Trophoblast cell (in vitro differentiated cells and primary cell): ENCODE data around the gene INVS.

ENCODE experiments used
- DNase-seq, 2 donors: peaks; one replicate each; pipeline ENCODE4 v3.0.0-alpha.2; 2016
- H2AFZ ChIP-seq: 2 replicates; pipeline ENCODE4 v1.6.1; 2013; ENCODE audit warnings: low read length, moderate library complexity, mild to moderate bottlenecking; ENCODE audit not compliant: insufficient read depth, poor library complexity
- H2AK5ac ChIP-seq: 2 replicates; pipeline ENCODE4 v1.6.1; 2013; ENCODE audit warnings: mild to moderate bottlenecking, low read length
- H2BK120ac ChIP-seq: 2 replicates; pipeline ENCODE4 v1.6.1; 2013; ENCODE audit warnings: low read length, mild to moderate bottlenecking, moderate library complexity; ENCODE audit not compliant: insufficient read depth, poor library complexity
- H2BK12ac ChIP-seq: 2 replicates; pipeline ENCODE4 v1.6.1; 2013; ENCODE audit warnings: mild to moderate bottlenecking, low read length, moderate library complexity
- H2BK5ac ChIP-seq: 2 replicates; pipeline ENCODE4 v1.6.1; 2013; ENCODE audit warnings: low read length, low read depth, moderate library complexity, mild to moderate bottlenecking; ENCODE audit not compliant: poor library complexity
- H3K14ac ChIP-seq: 2 replicates; pipeline ENCODE4 v1.6.1; 2013; ENCODE audit warnings: mild to moderate bottlenecking, low read length
- H3K18ac ChIP-seq: 2 replicates; pipeline ENCODE4 v1.6.1; 2013; ENCODE audit warnings: mild to moderate bottlenecking, low read length
- H3K23ac ChIP-seq: 2 replicates; pipeline ENCODE4 v1.6.1; 2013; ENCODE audit warnings: low read length
- H3K27ac ChIP-seq: 2 replicates; pipeline ENCODE4 v1.5.1; 2013; ENCODE audit warnings: low read depth, mild to moderate bottlenecking, inconsistent platforms, low read length, moderate library complexity
- H3K27me3 ChIP-seq: 2 replicates; pipeline ENCODE4 v1.6.1; 2013; ENCODE audit warnings: inconsistent platforms, mild to moderate bottlenecking, low read length, moderate library complexity; ENCODE audit not compliant: insufficient read depth
- H3K36me3 ChIP-seq, 2 experiments: 1 replicate in 1 of 2; 2 replicates in 1 of 2; pipeline ENCODE4 v1.6.1; 2013; ENCODE audit warnings: low read length in 2 of 2, mild to moderate bottlenecking in 2 of 2, moderate library complexity in 1 of 2; ENCODE audit not compliant: insufficient read depth in 2 of 2, control insufficient read depth in 1 of 2
- H3K4ac ChIP-seq: 2 replicates; pipeline ENCODE4 v1.6.1; 2013; ENCODE audit warnings: low read depth, mild to moderate bottlenecking, low read length, moderate library complexity
- H3K4me1 ChIP-seq, 2 experiments: 1 replicate in 1 of 2; 2 replicates in 1 of 2; pipeline ENCODE4 v1.6.1; 2013; ENCODE audit warnings: low read length in 2 of 2, mild to moderate bottlenecking in 2 of 2, moderate library complexity in 1 of 2; ENCODE audit not compliant: insufficient read depth in 2 of 2, control insufficient read depth in 1 of 2
- H3K4me2 ChIP-seq: 2 replicates; pipeline ENCODE4 v1.6.1; 2013; ENCODE audit warnings: inconsistent platforms, mild to moderate bottlenecking, low read length, moderate library complexity
- H3K4me3 ChIP-seq: 2 replicates; pipeline ENCODE4 v1.5.1; 2013; ENCODE audit warnings: mild to moderate bottlenecking, low read depth, low read length, inconsistent platforms
- H3K79me1 ChIP-seq: one replicate; pipeline ENCODE4 v1.6.1; 2013; ENCODE audit warnings: low read length
- H3K79me2 ChIP-seq: 2 replicates; pipeline ENCODE4 v1.6.1; 2013; ENCODE audit warnings: low read length, mild to moderate bottlenecking; ENCODE audit not compliant: control insufficient read depth, insufficient read depth, poor library complexity
- H3K9ac ChIP-seq: 2 replicates; pipeline ENCODE4 v1.6.1; 2013; ENCODE audit warnings: mild to moderate bottlenecking, low read length
- H3K9me3 ChIP-seq: 2 replicates; pipeline ENCODE4 v1.6.1; 2013; ENCODE audit warnings: low read depth, mild to moderate bottlenecking, control low read depth, inconsistent platforms, low read length; ENCODE audit not compliant: insufficient read depth
- H4K12ac ChIP-seq: 2 replicates; pipeline ENCODE4 v1.6.1; 2013; ENCODE audit warnings: low read depth, mild to moderate bottlenecking, low read length, moderate library complexity
- H4K8ac ChIP-seq: 2 replicates; pipeline ENCODE4 v1.6.1; 2013; ENCODE audit warnings: low read depth, mild to moderate bottlenecking, low read length, moderate library complexity
- H4K91ac ChIP-seq: one replicate; pipeline ENCODE4 v1.6.1; 2013; ENCODE audit warnings: low read depth, mild to moderate bottlenecking, low read length, moderate library complexity
- WGBS: extraction: QIAGEN DNeasy Blood & Tissue Kit; methylation state at CpG from one replicate; pipeline ENCODE4 v1.1.7; 2013; ENCODE audit warnings: missing lambda C conversion rate; ENCODE audit not compliant: insufficient read length, insufficient coverage; ENCODE audit errors: extremely low coverage; 5-methylcytosine and 5-hydroxymethylcytosine counted together

INVS gene

DNA sequence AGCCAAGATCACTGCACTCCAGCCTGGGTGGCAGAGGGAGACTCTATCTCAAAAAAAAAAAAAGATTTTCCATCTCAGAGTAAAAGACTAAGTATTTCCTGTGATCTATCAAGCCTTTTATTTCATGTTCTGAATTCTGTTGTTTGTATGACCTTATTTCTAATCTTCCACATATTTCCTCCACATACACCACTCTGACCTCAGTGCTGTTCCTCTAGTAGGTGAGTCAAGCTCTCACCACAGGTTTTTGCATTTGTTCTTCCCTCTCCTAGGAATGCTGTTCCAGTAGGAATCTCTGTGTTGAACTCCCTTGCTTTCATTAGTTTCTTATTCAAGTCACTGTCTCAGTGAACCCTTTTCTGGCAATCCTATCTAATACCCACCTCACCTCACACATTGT lies 68.1 kb downstream of the INVS start:
- no peak overlapping the region for H3K18ac ChIP-seq
- H3K23ac ChIP-seq, result no peak overlapping the region
- DNase-seq, result no peak
- no peaks in the 10 kb centered on the region for H3K79me1 ChIP-seq
- H3K4me3 ChIP-seq, result no peak overlapping the region
- no peak overlapping the region for H2BK5ac ChIP-seq
- no peak overlapping the region for H4K8ac ChIP-seq
- H2BK12ac ChIP-seq, result no peak overlapping the region
- H3K36me3 ChIP-seq, result peaks cover 0 to 4% of the 10 kb centered on the region in 2 experiments
- no peaks in the 10 kb centered on the region for H3K27me3 ChIP-seq
- no peak overlapping the region for H3K4ac ChIP-seq
- no peak overlapping the region for H2AFZ ChIP-seq
- H4K91ac ChIP-seq, result no peak overlapping the region
- no peaks in the 10 kb centered on the region for H3K79me2 ChIP-seq
- H3K4me1 ChIP-seq, result no peaks in the 10 kb centered on the region
- no peak overlapping the region for H3K4me2 ChIP-seq
- no peak overlapping the region for H4K12ac ChIP-seq
- H3K14ac ChIP-seq, result no peak overlapping the region
- no peak overlapping the region for H3K9ac ChIP-seq
- no peak overlapping the region for H2AK5ac ChIP-seq
- no peak overlapping the region for H3K27ac ChIP-seq
- no peaks in the 10 kb centered on the region for H3K9me3 ChIP-seq
- H2BK120ac ChIP-seq, result no peak overlapping the region

DNA sequence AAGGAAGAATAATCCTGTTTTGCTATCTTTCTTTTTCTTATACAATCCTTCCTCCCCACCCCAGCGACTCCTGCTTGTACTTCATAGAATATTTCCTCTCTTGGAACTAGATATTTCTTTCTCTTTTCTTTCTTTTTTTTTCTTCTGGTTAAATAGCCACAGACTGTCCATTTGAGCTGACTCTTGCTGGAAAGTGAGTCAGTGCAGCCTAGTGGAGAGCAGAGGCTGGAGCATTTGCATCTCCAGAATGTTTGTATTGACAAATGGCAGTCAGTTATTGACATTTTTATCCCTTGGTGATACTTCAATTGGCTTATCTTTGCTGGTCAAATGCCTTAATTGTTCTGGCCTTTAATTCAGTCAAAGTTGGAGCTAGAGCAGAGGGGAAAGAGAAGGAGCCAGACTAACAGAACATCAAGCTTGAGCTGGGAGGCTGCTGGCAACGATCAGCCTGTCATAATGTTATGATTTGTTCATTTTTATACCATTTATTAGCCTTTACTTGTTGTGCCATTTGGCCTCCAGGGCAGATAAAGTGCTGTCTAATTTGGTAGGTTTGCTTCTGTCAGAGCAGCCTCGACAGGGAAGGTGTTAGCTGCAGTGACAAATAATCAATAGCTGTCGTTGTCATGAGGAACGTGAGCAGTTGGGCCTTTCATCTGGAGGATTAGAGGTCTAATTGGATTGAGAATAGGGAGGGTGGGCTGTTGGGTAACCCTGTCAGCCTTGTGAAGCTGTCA lies 69.0 kb downstream of the INVS start:
- H2BK120ac ChIP-seq, result no peak overlapping the region
- H3K27ac ChIP-seq, result no peak overlapping the region
- no peak overlapping the region for H3K23ac ChIP-seq
- no peak overlapping the region for H3K4ac ChIP-seq
- H3K18ac ChIP-seq, result no peak overlapping the region
- no peak overlapping the region for H2AFZ ChIP-seq
- H3K9me3 ChIP-seq, result no peaks in the 10 kb centered on the region
- H3K4me2 ChIP-seq, result no peak overlapping the region
- H4K91ac ChIP-seq, result no peak overlapping the region
- H3K79me2 ChIP-seq, result no peaks in the 10 kb centered on the region
- no peaks in the 10 kb centered on the region for H3K79me1 ChIP-seq
- no peak overlapping the region for H3K14ac ChIP-seq
- H3K9ac ChIP-seq, result no peak overlapping the region
- H2BK12ac ChIP-seq, result no peak overlapping the region
- H3K4me1 ChIP-seq, result no peaks in the 10 kb centered on the region
- peaks cover 0 to 2% of the 10 kb centered on the region in 2 experiments for H3K36me3 ChIP-seq
- H3K4me3 ChIP-seq, result no peak overlapping the region
- no peak overlapping the region for H4K8ac ChIP-seq
- H4K12ac ChIP-seq, result no peak overlapping the region
- WGBS, result no CpG with 5 or more reads among the region's 5 CpGs
- no peak for DNase-seq
- no peak overlapping the region for H2AK5ac ChIP-seq
- no peak overlapping the region for H2BK5ac ChIP-seq
- no peaks in the 10 kb centered on the region for H3K27me3 ChIP-seq

DNA sequence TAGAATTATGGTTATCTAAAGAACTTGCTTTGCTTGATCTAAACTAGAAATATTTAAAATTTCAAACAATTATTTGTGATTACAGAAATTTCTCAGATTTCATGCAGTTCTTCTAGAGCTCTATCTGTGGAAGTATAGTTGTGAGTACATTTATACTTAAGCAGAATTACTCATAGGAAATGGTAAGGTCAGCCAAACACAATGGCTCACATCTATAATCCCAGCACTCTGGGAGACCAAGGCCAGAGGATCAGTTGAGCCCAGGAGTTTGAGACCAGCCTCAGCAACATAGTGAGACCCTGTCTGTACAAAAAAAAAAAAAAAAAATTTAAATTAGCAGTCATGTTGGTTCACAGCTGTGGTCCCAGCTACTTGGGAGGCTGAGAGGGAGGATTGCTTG lies 71.0 kb downstream of the INVS start:
- H2BK12ac ChIP-seq, result no peak overlapping the region
- H3K14ac ChIP-seq, result no peak overlapping the region

DNA sequence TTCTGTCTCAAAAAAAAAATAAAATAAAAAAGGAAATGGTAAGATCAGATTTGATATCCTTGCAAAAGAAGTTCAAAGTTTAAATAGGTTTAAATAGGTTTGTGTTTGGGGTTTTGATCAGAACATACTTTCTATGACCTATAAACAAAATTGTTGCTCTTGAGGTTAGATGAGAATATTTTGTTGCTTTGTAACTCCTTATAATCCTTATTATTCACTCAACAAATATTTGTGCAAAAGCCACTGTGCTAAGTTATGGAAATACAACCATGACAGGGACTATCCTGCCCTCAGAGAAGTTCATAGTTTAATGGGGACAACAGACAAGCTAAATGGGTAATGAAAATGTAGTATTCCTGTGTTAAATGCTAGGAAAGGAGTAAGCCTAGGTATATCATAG lies 71.5 kb downstream of the INVS start:
- H4K8ac ChIP-seq, result no peak overlapping the region
- H3K4me3 ChIP-seq, result no peak overlapping the region
- no peak overlapping the region for H4K12ac ChIP-seq
- H3K14ac ChIP-seq, result no peak overlapping the region
- H2BK5ac ChIP-seq, result no peak overlapping the region
- H3K27ac ChIP-seq, result no peak overlapping the region
- no peak for DNase-seq
- H3K23ac ChIP-seq, result no peak overlapping the region
- no peak overlapping the region for H2BK12ac ChIP-seq
- no peaks in the 10 kb centered on the region for H3K27me3 ChIP-seq
- no peaks in the 10 kb centered on the region for H3K79me1 ChIP-seq
- no peak overlapping the region for H3K4ac ChIP-seq
- peaks cover under 1% of the 10 kb centered on the region for H3K9me3 ChIP-seq
- H2AK5ac ChIP-seq, result no peak overlapping the region
- H3K36me3 ChIP-seq, result peaks cover under 1 to 4% of the 10 kb centered on the region in 2 experiments
- no peak overlapping the region for H2AFZ ChIP-seq
- no peak overlapping the region for H3K18ac ChIP-seq
- H2BK120ac ChIP-seq, result no peak overlapping the region
- H3K4me1 ChIP-seq, result no peaks in the 10 kb centered on the region
- H4K91ac ChIP-seq, result no peak overlapping the region
- no peak overlapping the region for H3K9ac ChIP-seq
- H3K79me2 ChIP-seq, result no peaks in the 10 kb centered on the region
- no peak overlapping the region for H3K4me2 ChIP-seq

More for the DNA sequence above, 71.0 kb downstream of the INVS start:
- H4K12ac ChIP-seq, result no peak overlapping the region
- no peak overlapping the region for H4K91ac ChIP-seq
- no peaks in the 10 kb centered on the region for H3K79me1 ChIP-seq
- no peaks in the 10 kb centered on the region for H3K79me2 ChIP-seq
- no peak for DNase-seq
- H3K27me3 ChIP-seq, result no peaks in the 10 kb centered on the region
- no peak overlapping the region for H2AFZ ChIP-seq
- peaks cover 0 to 4% of the 10 kb centered on the region in 2 experiments for H3K36me3 ChIP-seq
- H3K4me3 ChIP-seq, result no peak overlapping the region
- no peaks in the 10 kb centered on the region for H3K9me3 ChIP-seq
- no peak overlapping the region for H3K9ac ChIP-seq
- H2BK120ac ChIP-seq, result no peak overlapping the region
- H2BK5ac ChIP-seq, result no peak overlapping the region
- H3K4ac ChIP-seq, result no peak overlapping the region
- H3K4me1 ChIP-seq, result no peaks in the 10 kb centered on the region
- no peak overlapping the region for H3K18ac ChIP-seq
- H3K23ac ChIP-seq, result no peak overlapping the region
- H4K8ac ChIP-seq, result no peak overlapping the region
- no peak overlapping the region for H3K4me2 ChIP-seq
- no peak overlapping the region for H3K27ac ChIP-seq
- no peak overlapping the region for H2AK5ac ChIP-seq
